Left ventricle myocardium superior (tissue), 1 donor: ENCODE data around the gene RAPGEF3. TPM values are rescaled to one million over a fixed set of nuclear protein-coding genes. Genes with fewer than 3 reads are reported as not detected.

Source experiments
- ATAC-seq: fragments of 200-7000 bp; cut with Tn5 transposase; one replicate; pipeline ENCODE4 v1.9.1; 2020; ENCODE audit warnings: mild to moderate bottlenecking, moderate library complexity
- DNase-seq: peaks from one replicate; pipeline ENCODE4 v3.0.0-alpha.2; 2020
- intact Hi-C: fragments of 100-400 bp; cut with micrococcal nuclease; formaldehyde crosslinking; loops from one replicate; pipeline ENCODE4 v1.11.0; 2022
- total RNA-seq: library from RNA; stranded (reverse); fragmentation: NEBNext Ultra II Directional; extraction: Animal tissue kit (Norgen Biotek cat#: 25700); gene quantifications from one replicate; pipeline ENCODE4 v1.2.1, GENCODE V29; 2021
- donor health status: DM: no; HTN: yes; CAD: no; lungs with severe emphysema.

Gene RAPGEF3
- total RNA-seq, 1 donor from 2014 or later = 37.6 TPM

DNA sequence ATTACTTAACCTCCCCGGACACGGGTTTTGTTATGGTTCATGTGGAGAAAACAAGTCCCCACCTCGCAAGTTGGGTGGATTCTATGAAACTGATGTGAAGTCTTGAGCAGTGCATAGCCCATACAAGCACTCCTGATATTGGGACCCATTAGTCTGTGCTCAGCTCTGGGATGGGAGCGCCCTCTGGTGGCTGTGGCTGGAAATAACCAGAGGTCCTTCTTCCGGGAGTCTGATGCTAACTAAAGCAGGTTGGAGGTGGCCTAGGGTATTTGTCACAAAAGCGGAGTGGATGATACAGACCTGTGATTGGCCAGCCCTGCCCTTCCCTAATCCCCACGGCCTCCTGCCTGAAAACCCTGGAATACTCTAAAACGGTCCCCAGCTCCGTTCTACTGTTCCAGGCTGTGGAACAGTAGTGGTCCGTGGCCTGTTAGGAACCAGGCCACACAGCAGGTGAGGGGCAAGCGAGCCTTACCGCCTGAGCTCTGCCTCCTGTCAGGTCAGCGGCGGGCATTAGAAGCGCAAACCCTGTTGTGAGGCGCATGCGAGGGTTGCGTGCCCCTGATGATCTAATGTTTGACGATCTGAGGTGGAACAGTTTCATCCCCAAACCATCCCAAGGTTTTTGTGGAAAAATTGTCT, 20.7 kb upstream of the RAPGEF3 start:
- DNase-seq (peak; percentile 91), ATAC-seq (peak; percentile 73)
- intact Hi-C loops = loop anchor here (10.0 kb wide), 1 partner anchor 55 kb away; no protein-coding TSS in a partner anchor

- intact Hi-C loops = loop anchor here (10.0 kb wide), 1 partner anchor 56 kb away; no protein-coding TSS in a partner anchor
- ATAC-seq (peak; percentile 1), DNase-seq (no peak)
These were observed 20.2 kb upstream of the RAPGEF3 start for GRCh38 chr12:47778881-47779280.

GRCh38 chr12:47777741-47778558, 19.3 kb upstream of the RAPGEF3 start:
- intact Hi-C loops = loop anchor here (10.0 kb wide), 1 partner anchor 57 kb away; no protein-coding TSS in a partner anchor
- ATAC-seq (peak; percentile 8), DNase-seq (peak; percentile 68)

DNA sequence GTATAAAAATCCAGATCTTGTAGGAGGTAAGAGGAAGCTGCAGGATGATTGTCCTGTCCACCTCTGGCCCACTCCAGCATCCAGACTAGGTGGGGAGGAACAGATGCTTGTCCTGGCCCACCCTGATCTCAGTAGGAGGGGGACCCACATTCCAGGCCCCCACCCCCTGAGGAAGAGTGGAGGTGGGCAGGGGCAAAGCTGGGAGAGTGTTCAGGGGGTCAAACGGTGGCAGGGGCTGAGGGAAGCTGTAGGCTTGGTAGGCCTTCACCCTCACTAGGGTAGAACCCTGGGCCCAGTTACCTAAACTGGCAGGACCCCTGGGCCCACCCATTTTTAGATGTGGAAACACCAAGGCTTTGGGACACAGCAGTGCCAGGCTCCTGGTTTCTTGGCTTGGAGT, 18.5 kb upstream of the RAPGEF3 start:
- no peak for ATAC-seq
- intact Hi-C loops = loop anchor here (10.0 kb wide), 1 partner anchor 58 kb away; no protein-coding TSS in a partner anchor
- no peak for DNase-seq

DNA sequence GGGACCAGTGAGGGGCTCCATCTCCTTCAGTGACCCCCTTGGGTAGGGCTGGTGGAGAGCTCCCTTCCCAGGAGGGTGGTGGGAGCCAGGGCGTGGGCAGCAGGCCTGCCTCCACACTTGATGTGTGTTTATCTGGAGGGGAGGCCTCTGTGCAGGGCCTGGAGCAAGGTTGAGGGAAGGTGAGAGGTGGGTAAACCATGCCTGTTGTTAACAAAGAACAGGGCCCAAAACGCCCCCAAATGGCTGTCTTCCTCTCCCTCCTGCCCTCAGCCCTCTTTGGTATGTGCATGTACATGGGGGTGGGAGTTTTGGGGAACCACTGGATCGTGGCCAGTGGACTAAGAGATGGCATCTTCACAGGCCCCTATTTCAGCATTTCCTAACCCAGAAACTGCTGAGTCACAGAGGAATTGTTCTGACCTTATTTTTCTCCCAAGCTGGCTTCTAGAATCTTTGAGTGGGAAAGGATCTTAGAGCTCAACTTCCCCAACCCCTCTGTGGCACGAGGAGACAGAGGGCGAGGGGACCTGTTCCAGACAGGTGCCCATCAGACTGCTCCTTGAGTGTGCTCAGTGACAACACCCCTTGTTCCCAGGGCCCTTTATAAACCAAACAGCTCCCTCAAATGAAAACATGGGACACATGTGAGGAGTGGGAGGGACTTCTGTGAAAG, 17.9 kb upstream of the RAPGEF3 start:
- ATAC-seq = no peak
- intact Hi-C loops = loop anchor here (10.0 kb wide), 1 partner anchor 58 kb away; no protein-coding TSS in a partner anchor

DNA sequence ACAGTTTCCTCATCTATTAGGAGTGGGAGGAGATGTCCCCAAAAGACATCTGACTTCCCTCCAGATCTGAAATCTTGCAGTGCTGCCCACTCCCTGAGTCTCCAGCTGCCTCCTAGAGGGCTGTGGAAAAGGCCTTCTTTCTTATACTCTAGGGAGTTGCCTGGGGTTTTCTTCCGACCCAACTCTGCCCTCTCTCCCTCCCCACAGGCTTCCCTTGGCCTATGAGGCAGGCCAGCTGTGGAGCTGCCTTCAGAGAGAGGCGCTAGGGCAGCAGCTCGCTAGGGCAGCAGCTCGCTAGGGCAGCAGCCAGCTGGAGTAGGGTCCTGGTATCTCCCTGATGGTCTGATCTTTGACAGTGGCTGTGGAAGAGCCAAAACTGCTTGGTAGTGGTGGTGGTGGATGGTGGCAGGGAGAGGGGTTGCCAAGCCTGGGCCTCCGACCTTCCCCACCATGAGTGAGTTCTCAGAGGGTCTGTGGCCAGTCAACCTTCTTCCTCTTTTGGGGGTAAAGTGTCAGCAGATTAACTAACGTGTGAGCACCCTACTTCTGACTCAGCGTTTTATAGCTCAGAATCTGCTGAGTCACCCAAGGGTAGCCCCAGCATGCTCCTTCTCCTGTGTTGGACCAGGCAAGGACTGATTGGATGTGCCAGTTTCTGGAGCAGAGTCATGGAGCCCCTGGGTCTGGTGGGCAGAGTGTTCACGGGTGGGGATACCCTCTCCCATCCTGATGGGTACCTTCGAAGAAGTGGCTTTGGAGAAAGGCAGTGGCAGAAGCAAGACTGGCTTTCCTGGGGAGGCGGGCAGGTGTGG, 16.6 kb upstream of the RAPGEF3 start:
- DNase-seq (peak; percentile 37), ATAC-seq (no peak)
- intact Hi-C loops = loop anchor here (10.0 kb wide), 1 partner anchor 59 kb away; no protein-coding TSS in a partner anchor

More for the DNA sequence above, 17.9 kb upstream of the RAPGEF3 start:
- no peak for DNase-seq

GRCh38 chr12:47774663-47775062, 16.0 kb upstream of the RAPGEF3 start:
- no peak for ATAC-seq
- intact Hi-C loops = loop anchor here (10.0 kb wide), 1 partner anchor 60 kb away; no protein-coding TSS in a partner anchor
- no peak for DNase-seq

DNA sequence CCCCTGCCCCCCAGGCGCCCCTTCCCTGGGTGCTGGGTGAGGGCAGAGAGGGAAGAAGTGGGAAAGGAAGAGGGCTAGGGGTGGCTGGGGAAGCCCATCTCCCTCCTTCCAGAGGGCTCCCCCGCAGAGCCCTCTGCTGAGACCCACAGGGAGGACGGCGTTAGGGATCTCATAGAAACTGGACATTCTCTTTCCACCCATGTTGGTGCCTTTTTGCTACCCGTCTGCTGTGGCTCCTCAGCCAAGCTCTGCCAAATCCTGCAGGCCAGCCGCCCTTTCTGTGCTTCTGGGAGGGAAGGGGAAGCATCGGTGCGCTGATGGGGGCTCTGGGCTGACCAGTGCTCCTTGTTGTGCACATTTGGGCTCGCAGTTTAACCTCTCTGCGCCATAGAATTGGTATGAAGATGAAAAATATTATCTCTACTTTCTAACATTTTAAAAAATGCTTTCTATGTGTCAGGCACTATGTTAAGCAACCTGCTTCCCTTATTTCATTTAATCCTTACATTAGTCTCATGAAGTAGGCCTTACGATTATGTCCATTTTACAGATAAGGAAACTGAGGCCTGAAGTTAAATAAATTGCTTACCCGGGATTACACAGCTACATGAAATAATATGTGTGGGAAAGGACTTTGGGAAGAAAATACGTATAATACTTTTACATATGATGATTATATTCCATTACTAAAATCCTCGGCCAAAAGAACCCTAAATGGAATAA, 15.3 kb upstream of the RAPGEF3 start:
- intact Hi-C loops = loop anchor here (10.0 kb wide), 1 partner anchor 61 kb away; no protein-coding TSS in a partner anchor
- ATAC-seq (peak; percentile 5), DNase-seq (peak; percentile 30)

DNA sequence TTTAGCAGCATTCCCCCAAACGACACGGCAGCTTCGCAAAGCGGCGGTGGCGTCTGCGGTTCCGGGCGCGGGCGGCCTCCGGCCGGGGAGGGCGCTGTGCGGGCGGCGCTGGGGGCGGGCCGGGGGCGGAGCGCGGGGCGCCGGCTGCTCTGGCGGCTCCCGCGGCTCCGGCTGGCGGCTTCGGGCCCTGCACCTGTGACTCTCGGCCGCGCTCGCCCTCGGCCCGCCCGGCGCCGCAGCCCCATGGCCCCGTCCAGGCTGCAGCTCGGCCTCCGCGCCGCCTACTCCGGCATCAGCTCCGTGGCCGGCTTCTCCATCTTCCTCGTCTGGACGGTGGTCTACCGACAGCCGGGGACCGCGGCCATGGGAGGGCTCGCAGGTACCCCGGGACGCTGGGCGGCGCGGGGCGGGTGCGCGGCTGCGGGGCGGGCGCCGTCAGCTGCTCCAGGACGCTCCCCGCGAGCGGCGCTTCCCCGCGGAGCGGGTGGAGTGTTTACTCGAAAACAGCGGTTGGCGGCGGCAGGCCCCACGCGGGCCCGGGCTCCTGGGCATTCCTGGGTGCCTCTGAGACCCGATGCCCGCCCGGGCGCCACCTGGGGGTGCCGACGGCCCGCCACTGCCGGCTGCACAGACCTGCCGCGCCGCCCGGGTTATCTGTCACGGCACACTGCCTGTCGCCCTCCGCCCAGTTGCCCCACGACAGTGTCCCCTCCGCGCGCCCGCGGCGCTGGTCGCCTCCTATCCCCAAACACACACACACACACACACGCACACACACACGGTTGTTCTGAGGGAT, 14.6 kb upstream of the RAPGEF3 start, which contains the start of gene SLC48A1:
Gene SLC48A1 (plus strand): TSS at position 177 of the 796 bp plus-strand sequence. CDS start 67 bp downstream, at position 244.
- intact Hi-C loops = loop anchor here (10.0 kb wide), 1 partner anchor 62 kb away; no protein-coding TSS in a partner anchor
- ATAC-seq (peak; percentile 84), DNase-seq (peak; percentile 90)

GRCh38 chr12:47772738-47773061, 14.0 kb upstream of the RAPGEF3 start:
- no peak for ATAC-seq
- intact Hi-C loops = loop anchor here (10.0 kb wide), 1 partner anchor 62 kb away; no protein-coding TSS in a partner anchor
- no peak for DNase-seq

GRCh38 chr12:47772094-47772660, 13.5 kb upstream of the RAPGEF3 start:
- no peak for ATAC-seq
- intact Hi-C loops = loop anchor here (10.0 kb wide), 1 partner anchor 63 kb away; no protein-coding TSS in a partner anchor
- DNase-seq = peak; percentile 16

DNA sequence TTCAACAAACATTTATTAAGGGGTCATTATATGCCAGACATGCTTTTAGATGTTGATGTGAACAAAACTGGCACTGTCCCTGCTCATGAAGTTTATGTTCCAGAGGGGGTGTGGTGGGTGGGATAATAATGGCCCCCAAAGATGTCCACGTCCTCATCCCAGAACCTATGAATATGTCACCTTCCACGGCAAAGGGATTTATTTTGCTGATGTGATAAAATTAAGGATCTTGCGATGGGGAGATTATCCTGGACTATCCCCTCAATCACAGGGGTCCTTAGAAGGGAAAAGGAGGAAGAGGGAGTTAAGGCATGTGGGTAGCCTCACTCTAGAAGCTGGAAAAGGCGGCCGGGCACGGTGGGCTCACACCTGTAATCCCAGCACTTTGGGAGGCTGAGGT, 12.6 kb upstream of the RAPGEF3 start:
- ATAC-seq (no peak), DNase-seq (no peak)
- intact Hi-C loops = loop anchor here (10.0 kb wide), 1 partner anchor 63 kb away; no protein-coding TSS in a partner anchor

GRCh38 chr12:47770086-47770726, 11.5 kb upstream of the RAPGEF3 start:
- intact Hi-C loops = loop anchor here (10.0 kb wide), 1 partner anchor 65 kb away; no protein-coding TSS in a partner anchor
- DNase-seq = no peak
- no peak for ATAC-seq

- ATAC-seq (no peak), DNase-seq (no peak)
- intact Hi-C loops = loop anchor here (5.0 to 10.0 kb wide), 2 partner anchors 52 to 65 kb away; no protein-coding TSS in a partner anchor
These were observed 10.8 kb upstream of the RAPGEF3 start for GRCh38 chr12:47769234-47770085.

- intact Hi-C loops = loop anchor here (5.0 kb wide), 1 partner anchor 51 kb away; no protein-coding TSS in a partner anchor
- ATAC-seq (no peak), DNase-seq (no peak)
These were observed 9.7 kb upstream of the RAPGEF3 start for GRCh38 chr12:47768323-47768811.
